ENCODE data around the gene NDUFS4. TPM values are rescaled to one million over a fixed set of nuclear protein-coding genes. Genes with fewer than 3 reads are reported as not detected.
"Not testable (repeated sequence)": the region's sequence is repeated elsewhere in the genome, so short reads cannot be mapped to it uniquely, and the experiment has no call there.

NDUFS4 gene
- total RNA-seq, 2 donors from 2014 or later: 87.3 to 97.2 TPM

DNA sequence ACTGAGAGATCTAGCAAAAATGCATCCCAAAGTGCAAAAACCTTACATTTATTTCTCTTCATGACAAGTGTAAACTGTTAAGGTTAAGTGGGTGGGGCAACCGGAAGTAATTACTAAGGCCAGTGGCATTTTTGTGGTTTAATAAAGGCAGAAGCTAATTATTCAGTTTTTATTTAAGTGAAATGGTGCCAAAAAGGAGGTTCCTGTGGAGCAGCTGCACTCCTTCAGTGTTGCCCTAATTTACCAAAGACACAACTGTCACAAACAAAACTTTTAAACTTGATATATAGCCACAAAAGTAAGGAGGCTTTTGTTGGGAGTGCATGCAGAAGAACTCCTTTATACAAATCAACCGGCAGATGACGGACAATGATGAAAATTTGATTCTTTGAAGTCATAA is 81.6 kb downstream of the NDUFS4 start:
- H3K4me1 ChIP-seq (replicated peaks): no peaks in the 10 kb centered on the region
- DNase-seq (ENCODE audit: low spot score): no peak
- 31% methylated on average over 3 of the region's 3 CpGs for WGBS

DNA sequence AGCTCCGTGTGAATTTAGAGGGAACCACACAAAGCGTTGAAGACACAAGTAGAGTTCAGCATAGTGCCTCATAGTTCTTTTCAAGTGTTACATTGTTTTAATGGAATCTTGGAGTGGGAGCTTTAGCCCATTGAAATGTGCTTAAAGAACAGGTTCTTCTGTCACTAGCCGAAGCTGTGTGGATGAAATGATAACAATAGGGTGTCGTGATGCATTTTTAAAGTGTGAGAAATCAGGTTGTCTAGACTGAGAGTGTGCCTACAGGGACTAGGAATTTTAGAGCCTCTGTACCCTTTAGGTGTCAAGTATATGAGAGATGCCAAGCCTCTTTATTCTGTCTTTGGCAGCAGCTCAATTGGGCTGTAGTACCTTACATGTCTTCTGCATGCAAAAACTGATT is 83.0 kb downstream of the NDUFS4 start:
- Histone ChIP-seq H3K36me3 (no peaks in the 10 kb centered on the region), H3K4me3 (no peak overlapping the region), H3K27ac (no peak overlapping the region), H3K4me1 (replicated peaks) (no peaks in the 10 kb centered on the region), H3K27me3 (replicated peaks; ENCODE audit: insufficient read depth) (no peaks in the 10 kb centered on the region), H3K9me3 (no peaks in the 10 kb centered on the region)
- intact Hi-C loops (cut with DNase I): no loop called here
- WGBS: 65% methylated on average over 4 of the region's 4 CpGs
- TF ChIP-seq, protein P1, sequence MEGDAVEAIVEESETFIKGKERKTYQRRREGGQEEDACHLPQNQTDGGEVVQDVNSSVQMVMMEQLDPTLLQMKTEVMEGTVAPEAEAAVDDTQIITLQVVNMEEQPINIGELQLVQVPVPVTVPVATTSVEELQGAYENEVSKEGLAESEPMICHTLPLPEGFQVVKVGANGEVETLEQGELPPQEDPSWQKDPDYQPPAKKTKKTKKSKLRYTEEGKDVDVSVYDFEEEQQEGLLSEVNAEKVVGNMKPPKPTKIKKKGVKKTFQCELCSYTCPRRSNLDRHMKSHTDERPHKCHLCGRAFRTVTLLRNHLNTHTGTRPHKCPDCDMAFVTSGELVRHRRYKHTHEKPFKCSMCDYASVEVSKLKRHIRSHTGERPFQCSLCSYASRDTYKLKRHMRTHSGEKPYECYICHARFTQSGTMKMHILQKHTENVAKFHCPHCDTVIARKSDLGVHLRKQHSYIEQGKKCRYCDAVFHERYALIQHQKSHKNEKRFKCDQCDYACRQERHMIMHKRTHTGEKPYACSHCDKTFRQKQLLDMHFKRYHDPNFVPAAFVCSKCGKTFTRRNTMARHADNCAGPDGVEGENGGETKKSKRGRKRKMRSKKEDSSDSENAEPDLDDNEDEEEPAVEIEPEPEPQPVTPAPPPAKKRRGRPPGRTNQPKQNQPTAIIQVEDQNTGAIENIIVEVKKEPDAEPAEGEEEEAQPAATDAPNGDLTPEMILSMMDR (IDR thresholded peaks at IDR 0.05): no peak
- no peak for TF ChIP-seq POLR2A (IDR thresholded peaks at IDR 0.05)
- TF ChIP-seq POLR2AphosphoS5 (IDR thresholded peaks at IDR 0.05): no peak
- no peak for DNase-seq (ENCODE audit: low spot score)

More for the DNA sequence above, 81.6 kb downstream of the NDUFS4 start:
- Histone ChIP-seq H3K36me3 (no peaks in the 10 kb centered on the region), H3K27ac (no peak overlapping the region), H3K4me3 (no peak overlapping the region), H3K27me3 (replicated peaks; ENCODE audit: insufficient read depth) (no peaks in the 10 kb centered on the region), H3K9me3 (no peaks in the 10 kb centered on the region)
- TF ChIP-seq, protein P1 (IDR thresholded peaks at IDR 0.05): no peak
- TF ChIP-seq POLR2A (IDR thresholded peaks at IDR 0.05): no peak
- no peak for TF ChIP-seq POLR2AphosphoS5 (IDR thresholded peaks at IDR 0.05)
- intact Hi-C loops (cut with DNase I): no loop called here

DNA sequence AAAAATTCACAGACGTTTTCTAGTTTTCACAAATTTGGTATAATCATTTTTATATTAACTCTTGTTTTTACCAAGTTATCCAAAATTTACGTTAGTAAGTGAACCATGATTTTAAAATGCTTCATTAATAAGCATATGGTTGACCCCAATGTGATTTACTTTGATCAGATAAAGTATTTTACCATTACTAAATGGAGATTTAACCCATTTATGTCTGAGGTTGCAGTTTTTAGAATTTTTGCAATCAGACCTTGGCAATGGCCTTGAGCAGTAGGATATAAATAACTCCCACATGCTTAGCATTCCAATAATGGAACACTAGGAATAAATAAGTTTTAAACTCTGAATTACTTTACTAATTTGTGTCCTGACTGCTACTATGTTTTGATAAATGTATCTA is 84.6 kb downstream of the NDUFS4 start:
- no peaks in the 10 kb centered on the region for H3K27me3 ChIP-seq (replicated peaks; ENCODE audit: insufficient read depth)
- no peaks in the 10 kb centered on the region for H3K4me1 ChIP-seq (replicated peaks)
- H3K36me3 ChIP-seq: no peaks in the 10 kb centered on the region
- no peaks in the 10 kb centered on the region for H3K9me3 ChIP-seq
- no peak overlapping the region for H3K4me3 ChIP-seq
- no peak for DNase-seq (ENCODE audit: low spot score)
- intact Hi-C loops (cut with DNase I): no loop called here
- no peak for TF ChIP-seq POLR2A (IDR thresholded peaks at IDR 0.05)
- TF ChIP-seq, protein P1 (IDR thresholded peaks at IDR 0.05): no peak
- no peak for TF ChIP-seq POLR2AphosphoS5 (IDR thresholded peaks at IDR 0.05)
- WGBS: 74% methylated on average over 2 of the region's 2 CpGs
- H3K27ac ChIP-seq: no peak overlapping the region

DNA sequence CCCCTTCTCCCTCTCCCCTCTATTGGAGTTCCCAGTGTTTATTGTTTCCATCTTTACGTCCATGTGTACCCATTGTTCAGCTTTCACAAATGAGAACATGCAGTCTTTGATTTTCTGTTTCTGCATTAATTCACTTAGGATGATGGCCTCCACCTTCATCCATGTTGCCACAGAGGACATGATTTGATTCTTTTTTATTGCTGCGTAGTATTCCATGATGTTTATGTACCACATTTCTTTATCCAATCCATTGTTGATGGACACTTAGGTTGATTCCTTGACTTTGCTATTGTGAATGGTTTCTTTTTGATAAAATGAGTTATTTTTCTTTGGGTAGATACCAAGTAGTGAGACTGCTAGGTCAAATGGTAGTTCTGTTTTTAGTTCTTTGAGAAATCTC is 88.9 kb downstream of the NDUFS4 start:
- no peak overlapping the region for H3K27ac ChIP-seq
- no peak for DNase-seq (ENCODE audit: low spot score)
- no peaks in the 10 kb centered on the region for H3K27me3 ChIP-seq (replicated peaks; ENCODE audit: insufficient read depth)
- intact Hi-C loops (cut with DNase I): no loop called here
- TF ChIP-seq POLR2A (IDR thresholded peaks at IDR 0.05) (no peak), POLR2AphosphoS5 (IDR thresholded peaks at IDR 0.05) (no peak)
- TF ChIP-seq, protein P1 (IDR thresholded peaks at IDR 0.05): no peak
- H3K9me3 ChIP-seq: no peaks in the 10 kb centered on the region
- no peaks in the 10 kb centered on the region for H3K4me1 ChIP-seq (replicated peaks)
- WGBS: 67% methylated on average over 2 of the region's 2 CpGs
- no peak overlapping the region for H3K4me3 ChIP-seq
- no peaks in the 10 kb centered on the region for H3K36me3 ChIP-seq

DNA sequence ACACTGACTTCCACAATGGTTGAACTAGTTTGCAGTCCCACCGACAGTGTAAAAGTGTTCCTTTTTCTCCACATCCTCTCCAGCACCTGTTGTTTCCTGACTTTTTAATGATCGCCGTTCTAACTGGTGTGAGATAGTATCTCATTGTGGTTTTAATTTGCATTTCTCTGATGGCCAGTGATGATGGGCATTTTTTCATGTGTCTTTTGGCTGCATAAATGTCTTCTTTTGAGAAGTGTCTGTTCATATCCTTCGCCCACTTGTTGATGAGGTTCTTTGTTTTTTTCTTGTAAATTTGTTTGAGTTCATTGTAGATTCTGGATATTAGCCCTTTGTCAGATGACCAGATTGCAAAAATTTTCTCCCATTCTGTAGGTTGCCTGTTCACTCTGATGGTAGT is 100.1 kb downstream of the NDUFS4 start:
- H3K9me3 ChIP-seq; DNase-seq (ENCODE audit: low spot score); H3K27ac ChIP-seq; intact Hi-C loops (cut with DNase I); H3K27me3 ChIP-seq (replicated peaks; ENCODE audit: insufficient read depth); H3K36me3 ChIP-seq; H3K4me1 ChIP-seq (replicated peaks); H3K4me3 ChIP-seq: not testable (repeated sequence)
- 96% methylated on average over 4 of the region's 4 CpGs for WGBS

DNA sequence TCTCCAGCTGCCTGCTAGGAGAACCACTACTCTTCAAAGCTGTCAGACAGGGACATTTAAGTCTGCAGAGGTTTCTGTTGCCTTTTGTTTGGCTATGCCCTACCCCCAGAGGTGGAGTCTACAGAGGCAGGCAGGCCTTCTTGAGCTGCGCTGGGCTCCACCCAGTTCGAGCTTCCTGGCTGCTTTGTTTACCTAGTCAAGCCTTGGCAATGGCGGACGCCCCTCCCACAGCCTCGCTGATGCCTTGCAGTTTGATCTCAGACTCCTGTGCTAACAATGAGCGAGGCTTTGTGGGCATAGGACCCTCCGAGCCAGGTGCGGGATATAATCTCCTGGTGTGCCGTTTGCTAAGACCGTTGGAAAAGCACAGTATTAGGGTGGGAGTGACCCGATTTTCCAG is 104.9 kb downstream of the NDUFS4 start:
- not testable (repeated sequence) for H3K9me3 ChIP-seq

More for the DNA sequence above, 104.9 kb downstream of the NDUFS4 start:
- H3K4me3 ChIP-seq; H3K36me3 ChIP-seq; H3K27me3 ChIP-seq (replicated peaks; ENCODE audit: insufficient read depth); DNase-seq (ENCODE audit: low spot score); H3K4me1 ChIP-seq (replicated peaks); intact Hi-C loops (cut with DNase I); H3K27ac ChIP-seq: not testable (repeated sequence)
- WGBS: 97% methylated on average over 11 of the region's 11 CpGs

Data from prostate gland (tissue), 2 donors.